Panc1 (cell line): Measurements from ENCODE around the gene MMP21.

ENCODE experiments used
- CTCF ChIP-seq: fragments of 450-650 bp; IDR thresholded peaks from 2 replicates; pipeline ENCODE4 v1.5.1; 2017; ENCODE audit warnings: mild to moderate bottlenecking
- POLR2AphosphoS5 ChIP-seq: IDR thresholded peaks from 2 replicates; pipeline ENCODE4 v1.6.1; 2012; ENCODE audit warnings: mild to moderate bottlenecking, low read depth, low read length, moderate library complexity
- REST ChIP-seq, 2 experiments: IDR thresholded peaks; 2 replicates each; pipeline ENCODE4 v1.6.1; 2011 to 2012; ENCODE audit warnings: low read depth in 2 of 2, control low read depth in 1 of 2, low read length in 1 of 2, mild to moderate bottlenecking in 1 of 2, moderate library complexity in 1 of 2; ENCODE audit not compliant: insufficient read depth in 1 of 2
- SIN3A ChIP-seq: IDR thresholded peaks from 2 replicates; pipeline ENCODE4 v1.6.1; 2012; ENCODE audit warnings: low read depth, mild to moderate bottlenecking, low read length, moderate library complexity, borderline replicate concordance; ENCODE audit not compliant: insufficient read depth

- no peak for TF ChIP-seq SIN3A
- TF ChIP-seq CTCF, result no peak
- TF ChIP-seq REST (IDR thresholded peaks at IDR 0.05; ENCODE audit: insufficient read depth in 1 of 2, low read depth in 2 of 2, low read length in 1 of 2), result no peak
- no peak for TF ChIP-seq POLR2AphosphoS5
Observed at GRCh38 chr10:125779403-125780327, 4.0 kb upstream of the MMP21 start.
